Ishikawa (cell line): ENCODE data around the gene KCNAB2.

Experiments used
- CEBPB ChIP-seq: IDR thresholded peaks from 2 replicates; pipeline ENCODE4 v1.6.1; 2012
- EGR1 ChIP-seq: IDR thresholded peaks from 2 replicates; pipeline ENCODE4 v1.6.1; 2012
- EP300 ChIP-seq: IDR thresholded peaks from 2 replicates; pipeline ENCODE4 v1.6.1; 2012; ENCODE audit warnings: borderline replicate concordance
- FOXM1 ChIP-seq: IDR thresholded peaks from 2 replicates; pipeline ENCODE4 v1.6.1; 2012; ENCODE audit warnings: low read depth, borderline replicate concordance
- NFIC ChIP-seq: IDR thresholded peaks from 2 replicates; pipeline ENCODE4 v1.6.1; 2012
- RAD21 ChIP-seq: IDR thresholded peaks from 2 replicates; pipeline ENCODE4 v1.6.1; 2012; ENCODE audit warnings: low read depth
- TAF1 ChIP-seq: IDR thresholded peaks from 2 replicates; pipeline ENCODE4 v1.6.1; 2012; ENCODE audit warnings: low read depth, mild to moderate bottlenecking
- YY1 ChIP-seq: IDR thresholded peaks from 2 replicates; pipeline ENCODE4 v1.6.1; 2012; ENCODE audit warnings: low read depth
- TF ChIP-seq, protein P1 (sequence below): IDR thresholded peaks from 2 replicates; pipeline ENCODE4 v1.6.1; 2012
- TF ChIP-seq, protein P2 (sequence below): IDR thresholded peaks from 2 replicates; pipeline ENCODE4 v1.6.1; 2012; ENCODE audit warnings: low read depth, mild to moderate bottlenecking
- TF ChIP-seq, protein P3 (sequence below): IDR thresholded peaks from 2 replicates; pipeline ENCODE4 v1.6.1; 2012

DNA sequence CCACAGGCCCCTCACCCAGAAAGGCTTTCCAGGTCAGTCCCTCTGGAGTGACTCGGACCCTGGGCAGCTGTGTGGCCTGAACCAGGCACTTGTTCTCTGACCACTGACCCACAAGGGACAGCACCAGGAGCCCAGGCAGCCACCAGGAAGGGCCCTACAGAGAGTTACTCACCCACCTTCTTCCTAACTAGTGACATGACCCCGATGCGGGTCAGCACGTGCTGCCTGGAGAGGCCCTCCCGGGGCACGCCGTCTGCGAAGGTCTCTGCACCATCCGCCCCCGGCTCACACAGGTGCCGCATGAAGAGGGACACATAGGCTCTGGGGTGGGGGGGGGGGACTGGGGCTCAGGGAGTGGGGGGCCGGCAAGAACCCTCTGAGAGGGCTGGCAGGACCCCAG, 78.7 kb downstream of the KCNAB2 start:
- TF ChIP-seq RAD21 (no peak), CEBPB (no peak), EP300 (no peak), NFIC (no peak), FOXM1 (no peak), TAF1 (no peak), EGR1 (no peak), YY1 (no peak)
- TF ChIP-seq, protein P1, sequence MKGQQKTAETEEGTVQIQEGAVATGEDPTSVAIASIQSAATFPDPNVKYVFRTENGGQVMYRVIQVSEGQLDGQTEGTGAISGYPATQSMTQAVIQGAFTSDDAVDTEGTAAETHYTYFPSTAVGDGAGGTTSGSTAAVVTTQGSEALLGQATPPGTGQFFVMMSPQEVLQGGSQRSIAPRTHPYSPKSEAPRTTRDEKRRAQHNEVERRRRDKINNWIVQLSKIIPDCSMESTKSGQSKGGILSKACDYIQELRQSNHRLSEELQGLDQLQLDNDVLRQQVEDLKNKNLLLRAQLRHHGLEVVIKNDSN = no peak
- TF ChIP-seq, protein P2, sequence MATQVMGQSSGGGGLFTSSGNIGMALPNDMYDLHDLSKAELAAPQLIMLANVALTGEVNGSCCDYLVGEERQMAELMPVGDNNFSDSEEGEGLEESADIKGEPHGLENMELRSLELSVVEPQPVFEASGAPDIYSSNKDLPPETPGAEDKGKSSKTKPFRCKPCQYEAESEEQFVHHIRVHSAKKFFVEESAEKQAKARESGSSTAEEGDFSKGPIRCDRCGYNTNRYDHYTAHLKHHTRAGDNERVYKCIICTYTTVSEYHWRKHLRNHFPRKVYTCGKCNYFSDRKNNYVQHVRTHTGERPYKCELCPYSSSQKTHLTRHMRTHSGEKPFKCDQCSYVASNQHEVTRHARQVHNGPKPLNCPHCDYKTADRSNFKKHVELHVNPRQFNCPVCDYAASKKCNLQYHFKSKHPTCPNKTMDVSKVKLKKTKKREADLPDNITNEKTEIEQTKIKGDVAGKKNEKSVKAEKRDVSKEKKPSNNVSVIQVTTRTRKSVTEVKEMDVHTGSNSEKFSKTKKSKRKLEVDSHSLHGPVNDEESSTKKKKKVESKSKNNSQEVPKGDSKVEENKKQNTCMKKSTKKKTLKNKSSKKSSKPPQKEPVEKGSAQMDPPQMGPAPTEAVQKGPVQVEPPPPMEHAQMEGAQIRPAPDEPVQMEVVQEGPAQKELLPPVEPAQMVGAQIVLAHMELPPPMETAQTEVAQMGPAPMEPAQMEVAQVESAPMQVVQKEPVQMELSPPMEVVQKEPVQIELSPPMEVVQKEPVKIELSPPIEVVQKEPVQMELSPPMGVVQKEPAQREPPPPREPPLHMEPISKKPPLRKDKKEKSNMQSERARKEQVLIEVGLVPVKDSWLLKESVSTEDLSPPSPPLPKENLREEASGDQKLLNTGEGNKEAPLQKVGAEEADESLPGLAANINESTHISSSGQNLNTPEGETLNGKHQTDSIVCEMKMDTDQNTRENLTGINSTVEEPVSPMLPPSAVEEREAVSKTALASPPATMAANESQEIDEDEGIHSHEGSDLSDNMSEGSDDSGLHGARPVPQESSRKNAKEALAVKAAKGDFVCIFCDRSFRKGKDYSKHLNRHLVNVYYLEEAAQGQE = no peak
- TF ChIP-seq, protein P3, sequence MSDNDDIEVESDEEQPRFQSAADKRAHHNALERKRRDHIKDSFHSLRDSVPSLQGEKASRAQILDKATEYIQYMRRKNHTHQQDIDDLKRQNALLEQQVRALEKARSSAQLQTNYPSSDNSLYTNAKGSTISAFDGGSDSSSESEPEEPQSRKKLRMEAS = no peak
